Measurements from ENCODE around the gene PPBP. TPM values are rescaled to one million over a fixed set of nuclear protein-coding genes. Genes with fewer than 3 reads are reported as not detected.

Gene PPBP
- polyA plus RNA-seq, 1 donor (not counting 4 experiments of a cell fraction or from before 2014, with no cell fraction given), result 0.42 TPM

DNA sequence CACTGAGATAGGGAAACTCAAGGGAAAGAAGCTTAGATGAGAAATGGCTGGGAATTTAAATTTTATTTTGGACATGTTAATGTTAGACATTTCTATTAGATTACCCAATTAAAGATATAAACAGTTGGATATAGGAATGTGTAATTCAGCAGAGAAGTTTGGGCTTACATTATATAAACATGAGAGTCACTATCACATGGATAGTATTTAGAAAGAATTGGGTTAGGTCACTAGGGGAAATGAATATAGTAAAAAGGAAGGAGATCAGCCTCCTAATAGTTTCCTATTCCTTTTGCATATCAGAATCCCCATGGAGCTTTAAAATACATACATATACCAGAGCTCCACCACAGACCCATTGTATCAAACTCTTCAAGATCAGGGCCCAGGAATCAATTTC is 30.1 kb upstream of the PPBP start:
- no peak overlapping the region for H3K27ac ChIP-seq (ENCODE audit: control insufficient read depth, insufficient read depth, low read length)
- no peak for DNase-seq (ENCODE audit: low read depth, low spot score)

DNA sequence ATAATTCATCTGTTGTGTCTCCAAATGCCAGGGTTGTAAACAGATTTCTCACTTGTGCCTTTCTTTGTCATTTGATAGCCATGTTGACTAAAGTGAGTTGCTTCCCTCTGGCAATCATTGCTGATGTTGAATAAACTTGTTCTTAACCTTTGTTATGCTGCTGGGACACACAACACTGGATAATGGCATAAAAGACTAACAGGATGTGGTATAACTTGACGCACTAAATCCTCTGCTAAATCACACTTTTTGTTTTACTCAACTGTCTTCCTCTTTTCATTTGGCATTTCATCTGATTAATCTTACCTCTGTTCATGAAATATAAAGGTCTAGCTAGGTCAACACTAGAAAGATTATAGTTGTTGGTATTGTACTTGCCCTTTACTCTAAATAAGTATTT is 28.1 kb upstream of the PPBP start:
- TF ChIP-seq, protein P1, sequence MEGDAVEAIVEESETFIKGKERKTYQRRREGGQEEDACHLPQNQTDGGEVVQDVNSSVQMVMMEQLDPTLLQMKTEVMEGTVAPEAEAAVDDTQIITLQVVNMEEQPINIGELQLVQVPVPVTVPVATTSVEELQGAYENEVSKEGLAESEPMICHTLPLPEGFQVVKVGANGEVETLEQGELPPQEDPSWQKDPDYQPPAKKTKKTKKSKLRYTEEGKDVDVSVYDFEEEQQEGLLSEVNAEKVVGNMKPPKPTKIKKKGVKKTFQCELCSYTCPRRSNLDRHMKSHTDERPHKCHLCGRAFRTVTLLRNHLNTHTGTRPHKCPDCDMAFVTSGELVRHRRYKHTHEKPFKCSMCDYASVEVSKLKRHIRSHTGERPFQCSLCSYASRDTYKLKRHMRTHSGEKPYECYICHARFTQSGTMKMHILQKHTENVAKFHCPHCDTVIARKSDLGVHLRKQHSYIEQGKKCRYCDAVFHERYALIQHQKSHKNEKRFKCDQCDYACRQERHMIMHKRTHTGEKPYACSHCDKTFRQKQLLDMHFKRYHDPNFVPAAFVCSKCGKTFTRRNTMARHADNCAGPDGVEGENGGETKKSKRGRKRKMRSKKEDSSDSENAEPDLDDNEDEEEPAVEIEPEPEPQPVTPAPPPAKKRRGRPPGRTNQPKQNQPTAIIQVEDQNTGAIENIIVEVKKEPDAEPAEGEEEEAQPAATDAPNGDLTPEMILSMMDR (optimal IDR thresholded peaks at IDR 0.05 in 1 of 3, IDR thresholded peaks at IDR 0.05 in 1 of 3, conservative IDR thresholded peaks at IDR 0.05 in 1 of 3; ENCODE audit: extremely low read depth in 1 of 3, insufficient read depth in 2 of 3, low read length in 3 of 3), result no peak
- no peak for TF ChIP-seq EZH2 (IDR thresholded peaks at IDR 0.05; ENCODE audit: low read length)
- dilution Hi-C loops (cut with MboI; ENCODE audit: extremely low pct_ligation_motif_present, low sequenced_read_pairs), result no loop called here
- FAIRE-seq (peak; percentile 91), DNase-seq (ENCODE audit: low read depth, low spot score) (no peak)
- H3K9me1 ChIP-seq (ENCODE audit: control insufficient read depth, extremely low read depth, insufficient read depth, low read length), result no peaks in the 10 kb centered on the region
- no peak overlapping the region for H2AFZ ChIP-seq (ENCODE audit: control insufficient read depth, low read length)
- no peaks in the 10 kb centered on the region for H4K20me1 ChIP-seq (ENCODE audit: control insufficient read depth, extremely low read depth, insufficient read depth, low read length)
- H3K4me3 ChIP-seq (ENCODE audit: control insufficient read depth in 2 of 3, extremely low read depth in 1 of 3, insufficient read depth in 2 of 3, low read depth in 1 of 3, low read length in 3 of 3), result no peak overlapping the region
- H3K36me3 ChIP-seq (ENCODE audit: control insufficient read depth in 2 of 2, extremely low read depth in 1 of 2, insufficient read depth in 2 of 2, low read length in 2 of 2), result no peaks in the 10 kb centered on the region
- H3K27me3 ChIP-seq (ENCODE audit: control insufficient read depth, extremely low read depth, insufficient read depth, low read length), result no peaks in the 10 kb centered on the region
- H3K9me3 ChIP-seq (ENCODE audit: control insufficient read depth, low read depth, low read length), result no peaks in the 10 kb centered on the region
- H3K27ac ChIP-seq (ENCODE audit: control insufficient read depth, insufficient read depth, low read length), result peak overlapping the region; percentile 25
- no peaks in the 10 kb centered on the region for H3K79me2 ChIP-seq (ENCODE audit: control insufficient read depth, insufficient read depth, low read length)
- peak overlapping the region; percentile 17 for H3K4me2 ChIP-seq (ENCODE audit: control insufficient read depth, extremely low read depth, insufficient read depth, low read depth, low read length)
- H3K9ac ChIP-seq (ENCODE audit: control insufficient read depth, extremely low read depth, insufficient read depth, low read length), result no peak overlapping the region
- H3K4me1 ChIP-seq (ENCODE audit: control insufficient read depth, extremely low read depth, insufficient read depth, low read length), result peaks cover 4% of the 10 kb centered on the region

More for the DNA sequence above, 30.1 kb upstream of the PPBP start:
- Histone ChIP-seq H3K9ac (ENCODE audit: control insufficient read depth, extremely low read depth, insufficient read depth, low read length) (no peak overlapping the region), H3K4me2 (ENCODE audit: control insufficient read depth, extremely low read depth, insufficient read depth, low read depth, low read length) (no peak overlapping the region), H3K4me1 (ENCODE audit: control insufficient read depth, extremely low read depth, insufficient read depth, low read length) (peaks cover 4% of the 10 kb centered on the region), H3K79me2 (ENCODE audit: control insufficient read depth, insufficient read depth, low read length) (no peaks in the 10 kb centered on the region), H3K4me3 (ENCODE audit: control insufficient read depth in 2 of 3, extremely low read depth in 1 of 3, insufficient read depth in 2 of 3, low read depth in 1 of 3, low read length in 3 of 3) (no peak overlapping the region), H3K9me1 (ENCODE audit: control insufficient read depth, extremely low read depth, insufficient read depth, low read length) (no peaks in the 10 kb centered on the region), H3K36me3 (ENCODE audit: control insufficient read depth in 2 of 2, extremely low read depth in 1 of 2, insufficient read depth in 2 of 2, low read length in 2 of 2) (no peaks in the 10 kb centered on the region), H3K27me3 (ENCODE audit: control insufficient read depth, extremely low read depth, insufficient read depth, low read length) (no peaks in the 10 kb centered on the region), H3K9me3 (ENCODE audit: control insufficient read depth, low read depth, low read length) (no peaks in the 10 kb centered on the region), H2AFZ (ENCODE audit: control insufficient read depth, low read length) (no peak overlapping the region), H4K20me1 (ENCODE audit: control insufficient read depth, extremely low read depth, insufficient read depth, low read length) (no peaks in the 10 kb centered on the region)
- TF ChIP-seq, protein P1 (optimal IDR thresholded peaks at IDR 0.05 in 1 of 3, IDR thresholded peaks at IDR 0.05 in 1 of 3, conservative IDR thresholded peaks at IDR 0.05 in 1 of 3; ENCODE audit: extremely low read depth in 1 of 3, insufficient read depth in 2 of 3, low read length in 3 of 3), result no peak
- dilution Hi-C loops (cut with MboI; ENCODE audit: extremely low pct_ligation_motif_present, low sequenced_read_pairs), result no loop called here
- no peak for FAIRE-seq

Data from keratinocyte (primary cell).